ENCODE results near the gene SNRNP35.
"Not testable (repeated sequence)": the region's sequence is repeated elsewhere in the genome, so short reads cannot be mapped to it uniquely, and the experiment has no call there.

The SNRNP35 gene

GRCh38 chr12:123491056-123491455 is 33.1 kb downstream of the SNRNP35 start:
- DNase-seq = no peak

DNA sequence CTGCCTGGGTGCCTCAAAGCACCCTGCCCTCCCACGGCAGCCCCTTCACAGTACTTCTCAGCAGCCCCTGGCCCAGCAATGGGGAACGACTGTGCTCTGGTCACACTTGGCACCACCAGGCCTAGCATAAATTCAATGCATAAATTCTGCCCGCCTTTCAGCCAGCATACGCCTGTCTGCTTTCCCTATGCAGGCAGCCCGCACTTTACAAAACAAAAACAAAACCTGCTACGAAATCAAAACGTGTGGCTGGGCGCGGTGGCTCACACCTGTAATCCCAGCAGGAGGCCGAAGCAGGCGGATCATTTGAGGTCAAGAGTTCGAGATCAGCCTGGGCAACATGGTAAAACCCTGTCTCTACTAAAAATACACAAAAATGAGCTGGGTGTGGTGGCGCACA is 33.5 kb downstream of the SNRNP35 start:
- DNase-seq = no peak

DNA sequence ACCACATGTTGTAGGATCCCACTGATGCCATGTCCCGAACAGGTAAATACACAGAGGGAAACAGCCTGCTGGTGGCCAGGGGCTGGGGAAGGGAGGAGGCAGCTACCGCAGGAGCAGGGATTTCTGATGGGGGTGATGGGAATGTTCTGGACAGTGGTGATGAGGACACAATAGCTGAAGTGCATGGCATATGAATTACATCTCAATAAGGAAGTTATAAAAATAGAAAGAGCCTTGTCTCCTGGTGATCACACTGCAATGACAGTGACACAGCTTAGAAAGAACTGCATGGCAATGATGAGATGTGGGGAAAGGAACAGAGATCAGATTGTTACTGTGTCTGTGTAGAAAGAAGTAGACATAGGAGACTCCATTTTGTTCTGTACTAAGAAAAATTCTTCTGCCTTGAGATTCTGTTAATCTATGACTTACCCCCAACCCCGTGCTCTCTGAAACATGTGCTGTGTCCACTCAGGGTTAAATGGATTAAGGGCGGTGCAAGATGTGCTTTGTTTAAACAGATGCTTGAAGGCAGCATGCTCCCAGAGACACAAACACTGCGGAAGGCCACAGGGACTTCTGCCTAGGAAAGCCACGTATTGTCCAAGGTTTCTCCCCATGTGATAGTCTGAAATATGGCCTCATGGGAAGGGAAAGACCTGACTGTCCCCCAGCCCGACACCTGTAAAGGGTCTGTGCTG is 34.5 kb downstream of the SNRNP35 start:
- not testable (repeated sequence) for DNase-seq

GRCh38 chr12:123494124-123494851 is 36.3 kb downstream of the SNRNP35 start:
- DNase-seq = no peak

GRCh38 chr12:123497065-123497464 is 39.1 kb downstream of the SNRNP35 start:
- DNase-seq = no peak

DNA sequence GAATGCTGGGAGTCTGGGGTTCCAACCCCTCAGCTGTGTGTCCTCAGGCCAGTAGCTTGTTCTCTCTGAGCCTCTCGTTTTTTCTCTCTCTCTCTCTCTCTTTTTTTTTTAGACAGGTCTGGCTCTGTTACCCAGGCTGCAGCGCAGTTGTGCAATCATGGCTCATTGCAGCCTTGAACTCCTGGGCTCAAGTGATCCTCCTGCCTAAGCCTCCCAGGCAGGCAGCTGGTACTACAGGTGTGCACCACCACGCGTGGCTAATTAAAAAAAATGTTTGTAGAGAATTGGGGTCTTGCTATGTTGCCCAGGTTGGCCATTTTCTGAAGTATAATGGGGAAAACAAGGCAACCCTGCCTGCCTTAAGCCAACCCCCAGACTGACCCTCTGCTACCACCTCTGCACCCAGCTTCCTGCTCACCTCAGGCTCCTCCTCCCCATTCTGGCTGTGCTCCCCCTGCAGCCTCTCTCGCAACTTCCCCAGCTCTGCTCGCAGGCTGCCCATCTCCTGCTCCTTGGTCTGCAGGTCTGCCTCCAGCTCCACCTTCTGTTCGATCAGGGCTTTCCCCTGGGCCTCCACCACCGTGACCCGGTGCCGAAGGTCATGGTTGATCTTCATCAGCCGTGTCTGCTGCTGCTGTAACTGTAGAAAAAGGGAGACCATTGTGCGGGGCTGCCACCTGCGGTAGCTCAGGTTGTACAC is 40.3 kb downstream of the SNRNP35 start:
- no peak for DNase-seq

DNA sequence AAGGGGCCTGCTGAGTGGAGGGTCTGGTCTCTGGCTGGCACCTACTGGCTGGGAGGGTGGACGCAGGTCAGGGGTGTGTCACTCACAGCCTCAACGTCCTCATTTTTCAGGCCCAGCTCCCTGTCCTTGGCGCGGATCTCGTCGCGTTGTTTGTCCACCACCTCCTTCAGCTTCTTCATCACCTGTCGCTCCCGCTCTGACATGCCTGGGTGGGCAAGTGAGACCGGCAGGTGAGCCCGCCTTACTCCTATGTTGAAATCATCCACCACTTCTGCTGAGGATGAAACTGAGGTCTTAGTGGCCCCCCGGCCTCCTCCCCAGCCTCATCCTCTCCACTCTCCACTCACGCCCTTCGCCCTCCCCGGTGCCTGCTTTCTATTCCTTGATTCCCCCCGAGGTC is 41.4 kb downstream of the SNRNP35 start:
- no peak for DNase-seq

GRCh38 chr12:123502163-123502704 is 44.3 kb downstream of the SNRNP35 start:
- DNase-seq = no peak

- DNase-seq = no peak
Measured at GRCh38 chr12:123506059-123506842, 48.3 kb downstream of the SNRNP35 start.

DNA sequence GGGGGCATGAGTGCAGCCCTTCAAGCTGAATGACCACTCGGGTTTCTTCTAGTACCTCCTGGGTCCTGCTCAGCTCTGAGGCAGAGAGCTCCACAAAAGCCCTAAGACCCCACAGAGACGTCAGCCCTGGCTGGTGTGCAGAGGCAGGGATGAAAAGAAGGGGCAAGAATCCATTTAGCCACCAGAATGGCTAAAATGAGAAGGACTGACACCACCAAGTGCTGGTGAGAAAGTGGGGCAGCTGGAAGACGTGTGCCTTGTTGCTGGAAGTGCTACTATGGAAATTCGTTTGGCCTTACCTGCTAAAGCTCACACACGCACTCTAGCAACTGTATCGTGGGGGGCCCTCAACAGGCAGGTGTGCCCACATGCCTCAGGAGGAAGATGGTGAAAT is 48.9 kb downstream of the SNRNP35 start:
- no peak for DNase-seq

- no peak for DNase-seq
Measured at GRCh38 chr12:123512838-123513665, 55.1 kb downstream of the SNRNP35 start.

DNA sequence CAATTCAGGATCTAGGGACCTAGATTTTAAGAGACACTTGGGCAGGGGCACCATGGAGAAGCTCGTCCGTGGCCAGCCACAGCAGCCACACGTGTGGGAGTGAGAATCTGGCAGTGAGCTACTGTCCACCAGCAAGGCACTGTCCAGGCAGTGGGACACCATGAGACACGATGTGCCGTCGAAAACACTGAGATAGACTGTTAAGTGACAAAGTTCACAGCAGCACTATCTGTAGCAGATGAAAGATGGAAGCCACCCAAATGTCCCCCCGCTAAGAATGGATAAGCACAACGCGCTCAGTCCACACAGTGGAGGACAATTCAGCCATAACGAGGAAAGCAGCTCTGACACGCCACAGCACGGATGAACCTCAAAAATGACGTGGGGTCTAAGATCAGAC is 55.9 kb downstream of the SNRNP35 start:
- DNase-seq = no peak

DNA sequence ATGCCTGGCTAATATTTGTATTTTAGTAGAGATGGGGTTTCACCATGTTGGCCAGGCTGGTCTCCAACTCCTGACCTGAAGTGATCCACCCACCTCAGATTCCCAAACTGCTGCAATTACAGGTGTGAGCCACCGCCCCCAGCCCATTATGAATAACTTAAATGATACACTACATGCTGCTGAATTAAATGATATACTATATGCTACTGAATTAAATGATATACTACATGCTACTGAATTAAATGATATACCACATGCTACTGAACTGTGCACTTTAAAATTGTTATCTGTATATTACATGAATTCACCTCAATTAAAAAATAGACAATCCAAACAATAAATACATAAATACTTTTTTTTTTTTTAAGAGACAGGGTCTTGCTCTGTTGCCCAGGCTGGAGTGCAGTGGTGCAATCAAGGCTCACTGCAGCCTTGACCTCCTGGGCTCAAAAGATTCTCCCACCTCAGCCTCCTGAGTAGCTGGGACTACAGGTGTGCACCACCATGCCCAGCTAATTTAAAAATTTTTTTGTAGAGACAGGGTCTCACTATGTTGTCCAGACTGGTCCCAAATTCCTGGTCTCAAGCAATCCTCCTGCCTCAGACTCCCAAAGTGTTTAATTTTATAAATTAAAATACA is 56.8 kb downstream of the SNRNP35 start:
- DNase-seq = not testable (repeated sequence)

DNA sequence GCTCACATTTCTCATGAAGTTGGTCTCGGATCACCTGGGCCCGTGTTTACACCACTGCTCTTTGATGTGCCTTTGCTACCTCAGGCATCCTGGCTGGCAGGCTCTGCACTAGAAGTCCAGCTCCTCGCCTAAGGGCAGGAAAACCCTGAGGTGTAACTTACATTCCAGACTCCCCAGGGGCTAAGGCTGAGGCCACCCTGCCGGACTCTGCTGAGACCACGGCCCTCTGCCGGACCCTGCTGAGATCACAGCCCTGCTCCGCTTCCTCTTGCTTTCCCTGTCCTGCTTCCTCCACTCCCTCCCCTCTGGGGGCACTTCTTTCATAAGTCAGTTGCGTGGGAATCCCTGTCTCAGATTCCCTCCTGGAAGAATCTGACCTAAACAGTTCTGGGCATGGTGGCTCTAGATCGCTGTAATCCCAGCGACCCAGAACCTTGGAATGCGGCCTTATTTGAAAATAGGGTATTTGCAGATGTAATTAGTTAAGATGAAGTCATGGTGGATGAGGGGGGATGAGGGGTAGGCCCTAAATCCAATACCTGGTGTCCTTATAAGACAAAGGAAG is 58.4 kb downstream of the SNRNP35 start:
- no peak for DNase-seq
